ENCODE data around the gene SORBS1. TPM values are rescaled to one million over a fixed set of nuclear protein-coding genes. Genes with fewer than 3 reads are reported as not detected.

The SORBS1 gene
- total RNA-seq, 1 donor from 2014 or later, result 28.2 TPM

- H3K27ac Mint-ChIP-seq, result no peak overlapping the region
- no peak for TF ChIP-seq CTCF (conservative IDR thresholded peaks at IDR 0.05)
- H3K36me3 Mint-ChIP-seq, result peaks cover 6% of the 10 kb centered on the region
- no peaks in the 10 kb centered on the region for H3K27me3 Mint-ChIP-seq
- no peak for DNase-seq (ENCODE audit: extremely low spot score, unreplicated experiment)
- no peak overlapping the region for H3K4me3 Mint-ChIP-seq
- no peaks in the 10 kb centered on the region for H3K9me3 Mint-ChIP-seq
- H3K4me1 Mint-ChIP-seq (ENCODE audit: unreplicated experiment), result no peaks in the 10 kb centered on the region
These were observed 163.4 kb downstream of the SORBS1 start for GRCh38 chr10:95397747-95398146.

- DNase-seq (ENCODE audit: extremely low spot score, unreplicated experiment), result no peak
- Mint-ChIP-seq H3K36me3 (peaks cover 6% of the 10 kb centered on the region), H3K27ac (no peak overlapping the region), H3K4me3 (no peak overlapping the region), H3K4me1 (ENCODE audit: unreplicated experiment) (peaks cover 5% of the 10 kb centered on the region), H3K9me3 (no peaks in the 10 kb centered on the region), H3K27me3 (no peaks in the 10 kb centered on the region)
- TF ChIP-seq CTCF (conservative IDR thresholded peaks at IDR 0.05), result no peak
These were observed 165.2 kb downstream of the SORBS1 start for GRCh38 chr10:95395947-95396449.

GRCh38 chr10:95394161-95394880 is 166.8 kb downstream of the SORBS1 start:
- no peak overlapping the region for H3K4me3 Mint-ChIP-seq
- H3K36me3 Mint-ChIP-seq, result peaks cover 6% of the 10 kb centered on the region
- H3K27ac Mint-ChIP-seq, result no peak overlapping the region

GRCh38 chr10:95392681-95393164 is 168.4 kb downstream of the SORBS1 start:
- no peak overlapping the region for H3K4me3 Mint-ChIP-seq
- H3K4me1 Mint-ChIP-seq (ENCODE audit: unreplicated experiment), result peaks cover 5% of the 10 kb centered on the region
- no peak for DNase-seq (ENCODE audit: extremely low spot score, unreplicated experiment)
- no peaks in the 10 kb centered on the region for H3K27me3 Mint-ChIP-seq
- H3K36me3 Mint-ChIP-seq, result no peaks in the 10 kb centered on the region
- H3K27ac Mint-ChIP-seq, result no peak overlapping the region
- TF ChIP-seq CTCF (conservative IDR thresholded peaks at IDR 0.05), result no peak
- H3K9me3 Mint-ChIP-seq, result no peaks in the 10 kb centered on the region

More at GRCh38 chr10:95394161-95394880, 166.8 kb downstream of the SORBS1 start:
- peaks cover 5% of the 10 kb centered on the region for H3K4me1 Mint-ChIP-seq (ENCODE audit: unreplicated experiment)
- no peak for TF ChIP-seq CTCF (conservative IDR thresholded peaks at IDR 0.05)
- no peaks in the 10 kb centered on the region for H3K27me3 Mint-ChIP-seq
- no peak for DNase-seq (ENCODE audit: extremely low spot score, unreplicated experiment)
- no peaks in the 10 kb centered on the region for H3K9me3 Mint-ChIP-seq

GRCh38 chr10:95392217-95392584 is 169.0 kb downstream of the SORBS1 start:
- TF ChIP-seq CTCF (conservative IDR thresholded peaks at IDR 0.05), result peak; percentile 7
- Mint-ChIP-seq H3K4me3 (no peak overlapping the region), H3K9me3 (no peaks in the 10 kb centered on the region), H3K4me1 (ENCODE audit: unreplicated experiment) (peaks cover 5% of the 10 kb centered on the region), H3K36me3 (no peaks in the 10 kb centered on the region), H3K27me3 (no peaks in the 10 kb centered on the region), H3K27ac (no peak overlapping the region)
- DNase-seq (ENCODE audit: extremely low spot score, unreplicated experiment), result no peak

All from type B pancreatic cell (in vitro differentiated cells).